Activated naive CD8-positive, alpha-beta T cell (primary cell): ENCODE data around the gene GPR152.

ENCODE experiments used
- H3K27ac Mint-ChIP-seq: one replicate; pipeline ENCODE4 v1.8.0; 2021; ENCODE audit warnings: mixed read lengths
- H3K27me3 Mint-ChIP-seq: one replicate; pipeline ENCODE4 v1.8.0; 2021; ENCODE audit warnings: mixed read lengths
- H3K36me3 Mint-ChIP-seq: one replicate; pipeline ENCODE4 v1.8.0; 2021; ENCODE audit warnings: mixed read lengths
- H3K4me1 Mint-ChIP-seq: one replicate; pipeline ENCODE4 v1.8.0; 2021; ENCODE audit warnings: low read depth, mixed read lengths
- H3K4me3 Mint-ChIP-seq: one replicate; pipeline ENCODE4 v1.8.0; 2021; ENCODE audit warnings: mild to moderate bottlenecking, mixed read lengths
- H3K9me3 Mint-ChIP-seq: one replicate; pipeline ENCODE4 v1.8.0; 2021; ENCODE audit warnings: low read depth, mixed read lengths

Gene GPR152

DNA sequence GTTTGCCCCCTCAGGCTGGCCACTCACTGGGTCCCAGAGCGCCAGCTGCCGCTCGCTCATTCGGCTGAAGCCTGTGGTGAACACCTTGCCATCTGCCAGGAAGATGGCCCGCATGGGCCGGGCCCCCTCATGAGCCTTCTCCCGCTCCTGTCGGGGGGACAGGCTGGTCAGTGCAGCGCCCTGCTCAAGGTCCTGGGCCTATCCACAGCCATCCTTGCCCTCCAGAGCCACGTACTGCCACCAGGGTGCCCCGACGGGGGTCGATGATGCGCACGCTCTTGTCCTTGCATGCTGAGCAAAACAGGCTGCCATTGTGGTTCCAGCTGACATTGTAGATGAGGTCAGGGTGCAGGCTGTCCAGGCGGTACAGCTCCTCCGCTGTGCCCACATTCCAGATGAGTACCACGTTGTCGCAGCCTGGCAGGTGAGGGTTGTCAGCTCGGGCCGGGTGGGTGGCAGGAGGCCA lies 11.4 kb downstream of the GPR152 start:
- Mint-ChIP-seq H3K36me3 (no peaks in the 10 kb centered on the region), H3K4me3 (peak overlapping the region; percentile 38), H3K9me3 (no peaks in the 10 kb centered on the region), H3K27ac (peak overlapping the region; percentile 28), H3K4me1 (peaks cover 64% of the 10 kb centered on the region), H3K27me3 (no peaks in the 10 kb centered on the region)

DNA sequence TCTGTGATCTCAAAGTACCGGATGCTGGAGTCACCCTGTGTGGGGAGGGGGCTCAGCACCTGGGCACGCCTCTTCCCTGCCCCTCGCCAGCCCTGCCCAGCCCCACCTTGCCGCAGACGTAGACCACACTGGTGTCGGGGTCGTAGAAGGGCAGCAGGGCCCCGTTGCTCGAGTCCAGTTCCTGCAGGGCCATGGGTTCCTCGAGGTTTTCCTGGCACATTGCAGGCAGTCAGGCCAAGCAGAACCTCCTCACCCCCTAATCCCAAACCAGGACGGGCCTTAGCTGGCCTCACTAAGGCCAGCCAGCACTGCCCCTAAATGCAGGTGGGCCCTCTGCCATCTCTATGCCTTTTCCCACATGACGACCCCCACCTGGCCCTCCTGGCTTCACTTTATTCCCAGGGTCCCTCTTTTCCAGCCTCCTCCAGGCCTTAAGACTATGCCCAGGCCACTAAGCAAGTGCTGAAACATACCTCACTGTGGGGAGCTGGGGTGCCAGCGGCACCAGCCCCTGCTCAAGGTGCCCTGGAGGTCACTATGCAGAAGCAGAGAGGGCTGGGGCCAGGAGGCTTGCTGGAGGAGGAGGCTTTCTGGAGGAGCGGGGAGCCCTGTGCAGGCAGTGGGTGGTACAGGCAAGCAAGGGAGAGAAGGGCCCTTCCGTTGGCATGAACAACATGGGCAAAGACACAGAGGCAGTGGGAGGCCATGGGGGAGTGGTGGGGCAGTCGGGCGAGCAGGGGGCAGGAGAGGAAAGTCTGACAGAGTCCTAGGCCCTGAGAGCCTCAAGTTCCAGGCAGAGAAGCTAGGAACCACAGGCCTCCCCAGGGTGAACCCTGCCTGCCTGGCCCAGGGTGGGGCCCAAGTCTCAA lies 12.1 kb downstream of the GPR152 start:
- peak overlapping the region; percentile 94 for H3K4me3 Mint-ChIP-seq
- no peaks in the 10 kb centered on the region for H3K36me3 Mint-ChIP-seq
- no peaks in the 10 kb centered on the region for H3K27me3 Mint-ChIP-seq
- H3K27ac Mint-ChIP-seq, result peak overlapping the region; percentile 83
- peaks cover 58% of the 10 kb centered on the region for H3K4me1 Mint-ChIP-seq
- H3K9me3 Mint-ChIP-seq, result no peaks in the 10 kb centered on the region

DNA sequence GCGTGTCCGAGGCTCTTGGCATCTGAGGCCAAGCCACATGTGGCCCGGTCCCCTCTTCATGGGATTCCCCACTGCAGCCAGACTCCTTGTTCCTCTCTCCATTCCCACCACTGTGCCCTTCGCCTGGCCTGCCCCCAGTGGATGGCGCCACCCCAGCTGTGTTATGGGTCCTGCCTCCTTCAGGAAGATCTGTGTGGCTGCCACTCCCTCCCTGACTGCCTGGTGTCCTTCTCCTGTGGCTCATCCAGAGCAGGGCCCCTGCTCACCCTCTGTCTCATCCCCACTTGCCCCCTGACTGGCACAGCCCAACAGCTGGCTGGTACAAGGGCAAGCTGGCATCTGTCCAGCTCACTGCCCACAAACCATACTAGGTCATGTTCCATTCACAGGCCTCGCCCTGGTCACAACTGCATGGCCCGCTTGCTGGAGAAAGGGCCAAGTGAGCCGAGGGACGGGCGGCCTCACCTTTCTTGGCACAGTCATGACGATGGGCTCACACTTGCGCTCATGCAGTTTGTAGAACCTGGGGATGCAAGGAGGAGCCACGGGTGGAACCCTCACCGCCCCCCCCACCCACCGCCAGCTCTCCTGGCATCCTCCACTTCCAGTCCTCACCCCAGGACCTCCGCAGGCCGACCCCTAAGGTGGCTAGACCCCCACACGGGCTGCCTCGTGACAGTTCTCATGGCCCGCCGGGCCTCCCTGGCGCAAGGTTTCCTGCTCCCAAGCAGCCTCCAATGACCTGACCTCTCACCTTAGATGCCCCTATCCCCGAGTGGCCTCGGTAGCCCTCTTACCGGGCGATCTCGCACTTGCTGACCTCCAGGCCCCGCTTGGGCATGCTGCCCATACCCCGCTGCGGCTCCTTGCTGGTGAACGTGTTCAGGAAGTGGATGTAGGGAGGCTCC lies 13.0 kb downstream of the GPR152 start:
- no peaks in the 10 kb centered on the region for H3K27me3 Mint-ChIP-seq
- H3K27ac Mint-ChIP-seq, result peak overlapping the region; percentile 83
- peak overlapping the region; percentile 94 for H3K4me3 Mint-ChIP-seq
- H3K36me3 Mint-ChIP-seq, result no peaks in the 10 kb centered on the region
- H3K9me3 Mint-ChIP-seq, result no peaks in the 10 kb centered on the region
- H3K4me1 Mint-ChIP-seq, result peaks cover 53% of the 10 kb centered on the region

- Mint-ChIP-seq H3K9me3 (no peaks in the 10 kb centered on the region), H3K4me1 (peaks cover 56% of the 10 kb centered on the region), H3K36me3 (no peaks in the 10 kb centered on the region), H3K4me3 (peak overlapping the region; percentile 94), H3K27me3 (no peaks in the 10 kb centered on the region), H3K27ac (peak overlapping the region; percentile 86)
These were observed 14.2 kb downstream of the GPR152 start for GRCh38 chr11:67438158-67438902.

- Mint-ChIP-seq H3K9me3 (no peaks in the 10 kb centered on the region), H3K4me3 (peak overlapping the region; percentile 94), H3K4me1 (peaks cover 58% of the 10 kb centered on the region), H3K27ac (peak overlapping the region; percentile 86), H3K36me3 (no peaks in the 10 kb centered on the region), H3K27me3 (no peaks in the 10 kb centered on the region)
These were observed 14.7 kb downstream of the GPR152 start for GRCh38 chr11:67437809-67438157.

DNA sequence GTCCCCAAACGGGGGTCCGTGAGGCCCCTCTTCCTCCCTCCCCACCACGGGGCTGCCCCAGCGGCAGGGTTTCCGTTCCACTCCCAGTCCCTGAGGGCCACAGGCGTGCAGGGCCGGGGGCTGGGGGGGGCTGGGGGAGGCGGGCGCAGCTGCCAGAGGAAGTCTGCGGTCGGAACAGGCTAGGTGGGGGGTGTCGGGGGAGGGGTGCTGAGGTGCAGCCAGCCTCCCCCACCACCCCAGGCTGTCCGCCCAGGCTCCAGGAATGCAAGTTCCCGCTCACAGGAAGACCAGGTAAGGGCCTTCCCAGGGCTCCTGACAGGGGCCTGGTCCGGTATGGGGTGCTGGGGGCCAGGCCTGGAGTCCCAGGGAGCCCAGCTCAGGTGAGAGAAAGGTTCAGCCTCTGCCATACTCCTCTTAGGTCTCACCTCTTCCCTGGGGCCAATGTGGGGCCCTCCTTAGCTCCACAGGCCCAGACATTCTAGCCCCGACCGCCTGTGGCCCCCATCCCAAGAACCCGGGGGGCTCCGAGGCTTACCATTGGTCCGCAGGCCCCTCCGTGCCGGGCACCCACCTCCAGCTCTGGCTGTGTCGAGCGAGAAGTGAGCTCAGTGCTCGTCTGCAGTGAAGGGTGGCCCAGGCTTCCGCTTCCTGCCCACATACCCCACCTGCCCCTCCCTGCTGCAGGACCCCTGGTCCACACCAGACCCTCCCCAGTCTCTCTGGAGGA lies 15.3 kb downstream of the GPR152 start, which contains the start of gene PTPRCAP:
Gene PTPRCAP (minus strand): TSS at position 601 of the 727 bp plus-strand sequence. CDS start 63 bp downstream, at position 538.
- Mint-ChIP-seq H3K27me3 (no peaks in the 10 kb centered on the region), H3K4me3 (peak within 1 kb of the TSS; percentile 94), H3K9me3 (no peaks in the 10 kb centered on the region), H3K27ac (peak within 1 kb of the TSS; percentile 88), H3K4me1 (peaks cover 61% of the 10 kb centered on the region), H3K36me3 (no peaks in the 10 kb centered on the region)

- H3K4me3 Mint-ChIP-seq, result peak overlapping the region; percentile 94
- H3K9me3 Mint-ChIP-seq, result no peaks in the 10 kb centered on the region
- no peaks in the 10 kb centered on the region for H3K36me3 Mint-ChIP-seq
- peaks cover 61% of the 10 kb centered on the region for H3K4me1 Mint-ChIP-seq
- peak overlapping the region; percentile 88 for H3K27ac Mint-ChIP-seq
- H3K27me3 Mint-ChIP-seq, result no peaks in the 10 kb centered on the region
These were observed 16.0 kb downstream of the GPR152 start for GRCh38 chr11:67436459-67437081.

- no peaks in the 10 kb centered on the region for H3K9me3 Mint-ChIP-seq
- H3K4me3 Mint-ChIP-seq, result peak overlapping the region; percentile 94
- H3K36me3 Mint-ChIP-seq, result no peaks in the 10 kb centered on the region
- no peaks in the 10 kb centered on the region for H3K27me3 Mint-ChIP-seq
- peaks cover 58% of the 10 kb centered on the region for H3K4me1 Mint-ChIP-seq
- peak overlapping the region; percentile 92 for H3K27ac Mint-ChIP-seq
These were observed 16.6 kb downstream of the GPR152 start for GRCh38 chr11:67435727-67436458.

- H3K27me3 Mint-ChIP-seq, result no peaks in the 10 kb centered on the region
- H3K4me3 Mint-ChIP-seq, result peak overlapping the region; percentile 94
- H3K9me3 Mint-ChIP-seq, result no peaks in the 10 kb centered on the region
- peak overlapping the region; percentile 92 for H3K27ac Mint-ChIP-seq
- H3K4me1 Mint-ChIP-seq, result peaks cover 59% of the 10 kb centered on the region
- H3K36me3 Mint-ChIP-seq, result no peaks in the 10 kb centered on the region
These were observed 17.4 kb downstream of the GPR152 start for GRCh38 chr11:67435031-67435726.

DNA sequence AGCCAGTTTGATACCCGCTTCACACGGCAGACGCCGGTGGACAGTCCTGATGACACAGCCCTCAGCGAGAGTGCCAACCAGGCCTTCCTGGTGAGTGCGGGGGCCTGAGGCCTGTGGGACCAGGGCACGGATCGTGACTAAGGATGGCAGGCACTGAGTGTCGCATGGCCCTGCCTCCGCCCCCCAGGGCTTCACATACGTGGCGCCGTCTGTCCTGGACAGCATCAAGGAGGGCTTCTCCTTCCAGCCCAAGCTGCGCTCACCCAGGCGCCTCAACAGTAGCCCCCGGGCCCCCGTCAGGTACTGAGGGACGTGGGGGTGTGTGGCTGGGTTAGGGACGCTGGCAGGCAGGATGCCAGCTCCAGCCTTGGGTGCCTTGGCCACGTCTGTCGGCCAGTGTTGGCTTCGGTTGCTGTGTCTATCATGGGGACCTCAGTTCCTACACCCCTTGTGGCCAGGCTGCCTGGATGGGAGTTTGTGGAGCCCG lies 18.1 kb downstream of the GPR152 start:
- Mint-ChIP-seq H3K27me3 (no peaks in the 10 kb centered on the region), H3K27ac (peak overlapping the region; percentile 84), H3K4me1 (peaks cover 54% of the 10 kb centered on the region), H3K36me3 (no peaks in the 10 kb centered on the region), H3K9me3 (no peaks in the 10 kb centered on the region), H3K4me3 (peak overlapping the region; percentile 60)

DNA sequence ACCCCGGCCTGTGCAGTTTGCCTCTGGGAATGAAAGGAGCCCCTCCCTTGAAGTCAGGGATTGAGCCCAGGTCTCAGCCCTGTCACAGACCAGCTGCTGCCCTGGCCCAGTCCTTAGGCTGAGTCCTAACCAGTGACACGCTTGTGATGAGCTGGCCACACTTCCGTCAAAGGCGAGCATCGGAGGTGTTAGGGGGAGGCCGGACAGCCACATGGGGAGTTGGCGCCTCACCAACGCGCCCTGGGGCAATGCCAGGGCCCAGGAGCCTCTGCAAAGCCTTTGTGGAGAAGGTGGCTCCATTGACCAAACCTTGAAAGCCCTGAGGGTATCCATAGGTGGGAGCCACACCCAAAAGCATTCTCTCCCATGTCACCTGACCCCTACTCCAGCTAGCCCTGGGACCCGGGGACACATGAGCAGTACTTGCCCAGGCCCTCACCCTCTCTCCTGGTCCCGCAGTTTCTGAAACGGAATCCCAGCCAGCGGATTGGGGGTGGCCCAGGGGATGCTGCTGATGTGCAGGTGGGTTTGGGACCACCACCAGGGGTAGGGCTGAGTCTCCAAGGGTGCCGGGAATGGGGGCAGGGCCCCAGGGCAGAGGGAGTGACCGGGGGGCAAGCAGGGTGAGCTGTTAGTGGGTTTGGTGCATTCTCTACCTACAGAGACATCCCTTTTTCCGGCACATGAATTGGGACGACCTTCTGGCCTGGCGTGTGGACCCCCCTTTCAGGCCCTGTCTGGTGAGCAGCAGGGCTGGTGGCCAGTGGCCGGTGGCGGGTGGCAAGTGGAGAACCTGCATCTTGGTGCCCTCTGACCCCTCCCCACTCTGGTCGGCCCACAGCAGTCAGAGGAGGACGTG lies 18.8 kb downstream of the GPR152 start:
- no peaks in the 10 kb centered on the region for H3K9me3 Mint-ChIP-seq
- H3K27ac Mint-ChIP-seq, result peak overlapping the region; percentile 84
- no peaks in the 10 kb centered on the region for H3K27me3 Mint-ChIP-seq
- H3K4me3 Mint-ChIP-seq, result peak overlapping the region; percentile 60
- peaks cover 54% of the 10 kb centered on the region for H3K4me1 Mint-ChIP-seq
- H3K36me3 Mint-ChIP-seq, result no peaks in the 10 kb centered on the region
